GM12878 (cell line): ENCODE measurements around the gene ANO9. TPM values are rescaled to one million over a fixed set of nuclear protein-coding genes. Genes with fewer than 3 reads are reported as not detected.

Source experiments
- CBX5 ChIP-seq: sonication (generic); IDR thresholded peaks from 2 replicates; pipeline ENCODE4 v1.6.1; 2016; ENCODE audit warnings: low read depth, moderate library complexity, mild to moderate bottlenecking, inconsistent platforms
- HCFC1 ChIP-seq: fragments of 150-350 bp; IDR thresholded peaks from 2 replicates; pipeline ENCODE4 v1.6.1; 2014; ENCODE audit warnings: low read length
- SKIL ChIP-seq: fragments of 450-650 bp; IDR thresholded peaks from 2 replicates; pipeline ENCODE4 v1.6.1; 2017; ENCODE audit warnings: mild to moderate bottlenecking, low read depth, inconsistent platforms; ENCODE audit not compliant: poor library complexity, severe bottlenecking
- SP1 ChIP-seq: IDR thresholded peaks from one replicate; pipeline ENCODE4 v1.6.1; 2011; ENCODE audit warnings: low read depth, low read length
- TAF1 ChIP-seq: IDR thresholded peaks from 2 replicates; pipeline ENCODE4 v1.6.1; 2011; ENCODE audit warnings: mild to moderate bottlenecking, low read depth, low read length, borderline replicate concordance
- ZBTB33 ChIP-seq: fragments of 450-650 bp; IDR thresholded peaks from 2 replicates; pipeline ENCODE4 v1.6.1; 2017; ENCODE audit warnings: mild to moderate bottlenecking
- ZNF592 ChIP-seq: fragments of 450-650 bp; IDR thresholded peaks from 2 replicates; pipeline ENCODE4 v1.6.1; 2017; ENCODE audit warnings: mild to moderate bottlenecking, moderate library complexity
- polyA plus RNA-seq, 11 experiments: library from polyadenylated mRNA; depleted of rRNA in 4 of 11; unstranded in 6 of 11; stranded (reverse) in 5 of 11; fragments of >200 nt; fragmentation: Nextera tagmentation in 4 of 11; fragmentation: Illumina TruSeq in 1 of 11; extraction: Ambion mirVana in 4 of 11; extraction: Trizol in 1 of 11; gene quantifications; 1 replicate in 1 of 11; 2 replicates in 10 of 11; pipeline versions ENCODE4 v1.2.1 to v1.2.3, GENCODE V29; 2011 to 2016; ENCODE audit warnings: inconsistent platforms in 2 of 11, missing spikeins in 2 of 11, low read depth in 1 of 11
- total RNA-seq, 4 experiments: library from RNA; depleted of rRNA in 3 of 4; stranded (reverse); fragments of >200 nt in 3 of 4; fragmentation: Illumina TruSeq in 1 of 4; extraction: Trizol in 1 of 4; gene quantifications; 2 replicates each; pipeline versions ENCODE4 v1.2.1 to v1.2.3, GENCODE V29; 2013 to 2021

The ANO9 gene
- total and polyA plus RNA-seq, 10 of the 15 experiments (the other 5 are each of a cell fraction or from before 2014, with no cell fraction given): 0.21 to 42.3 (median 12.0) TPM

GRCh38 chr11:477052-477715 lies 35.4 kb upstream of the ANO9 start (continued):
- no peak for TF ChIP-seq SKIL
- TF ChIP-seq SP1: no peak
- no peak for TF ChIP-seq HCFC1
- no peak for TF ChIP-seq ZNF592
- TF ChIP-seq ZBTB33: no peak
- TF ChIP-seq TAF1: no peak
- TF ChIP-seq CBX5: no peak
